IMR-90 (cell line): ENCODE data around the gene ROS1. TPM values are rescaled to one million over a fixed set of nuclear protein-coding genes. Genes with fewer than 3 reads are reported as not detected.

Source experiments
- ATAC-seq: fragments of 200-7000 bp; cut with Tn5 transposase; 2 replicates; pipeline ENCODE4 v1.9.1; 2020; ENCODE audit warnings: low read depth, mild to moderate bottlenecking, moderate library complexity
- BruUV-seq: library from RNA; stranded (reverse); fragments of 400-500 nt; replicated peaks from 2 replicates; lab custom pipeline; 2021; lab: Mats Ljungman, UMichigan
- CTCF ChIA-PET: fragments of 300-600 bp; formaldehyde crosslinking; extraction: SDS; loops from one replicate; lab custom pipeline; 2021; ENCODE audit warnings: antibody characterized with exemption; lab: Yijun Ruan, JAX
- POLR2A ChIA-PET: fragments of 300-600 bp; sonication (Branson Sonifier 250); formaldehyde crosslinking; loops from one replicate; lab custom pipeline; 2022; ENCODE audit warnings: antibody characterized with exemption; ENCODE audit not compliant: unreplicated experiment; lab: Charles Lee
- DNase-seq: peaks from one replicate; pipeline ENCODE4 v3.0.0; 2013
- H2AFZ ChIP-seq: replicated peaks from 2 replicates; pipeline ENCODE3; 2013; ENCODE audit warnings: low read length, mild to moderate bottlenecking; ENCODE audit not compliant: poor library complexity
- H2AK5ac ChIP-seq: 2 replicates; pipeline ENCODE4 v1.6.1; 2013; ENCODE audit warnings: low read depth, low read length, inconsistent platforms
- H2AK9ac ChIP-seq: replicated peaks from 2 replicates; pipeline ENCODE3; 2013; ENCODE audit warnings: mild to moderate bottlenecking, low read depth, low read length, moderate library complexity; ENCODE audit not compliant: poor library complexity
- H2BK120ac ChIP-seq: 2 replicates; pipeline ENCODE4 v1.6.1; 2013; ENCODE audit warnings: low read depth, low read length, inconsistent platforms
- H2BK15ac ChIP-seq: 3 replicates; pipeline ENCODE4 v1.6.1; 2013; ENCODE audit warnings: low read depth, low read length, inconsistent platforms
- H2BK20ac ChIP-seq: 2 replicates; pipeline ENCODE4 v1.6.1; 2013; ENCODE audit warnings: low read depth, mild to moderate bottlenecking, inconsistent platforms, low read length, moderate library complexity
- H2BK5ac ChIP-seq: 2 replicates; pipeline ENCODE4 v1.6.1; 2013; ENCODE audit warnings: mild to moderate bottlenecking, low read depth, low read length, inconsistent platforms; ENCODE audit not compliant: poor library complexity, severe bottlenecking
- H3K14ac ChIP-seq: replicated peaks from 2 replicates; pipeline ENCODE4 v1.6.1; 2013; ENCODE audit warnings: low read depth, low read length, inconsistent platforms
- H3K18ac ChIP-seq: 2 replicates; pipeline ENCODE4 v1.6.1; 2013; ENCODE audit warnings: low read depth, low read length, control low read depth
- H3K23ac ChIP-seq: 2 replicates; pipeline ENCODE4 v1.6.1; 2013; ENCODE audit warnings: low read depth, low read length, inconsistent platforms
- H3K27ac ChIP-seq: 2 replicates; pipeline ENCODE4 v1.5.1; 2013; ENCODE audit warnings: mild to moderate bottlenecking, control low read depth, low read length; ENCODE audit not compliant: insufficient read depth
- H3K27me3 ChIP-seq: 2 replicates; pipeline ENCODE4 v1.6.1; 2013; ENCODE audit warnings: low read length; ENCODE audit not compliant: control insufficient read depth, insufficient read depth
- H3K36me3 ChIP-seq: 2 replicates; pipeline ENCODE4 v1.6.1; 2013; ENCODE audit warnings: low read length, mixed read lengths; ENCODE audit not compliant: control insufficient read depth, insufficient read depth
- H3K4ac ChIP-seq: 2 replicates; pipeline ENCODE4 v1.6.1; 2013; ENCODE audit warnings: low read depth, low read length, inconsistent platforms
- H3K4me1 ChIP-seq: 2 replicates; pipeline ENCODE4 v1.6.1; 2013; ENCODE audit warnings: low read length, mixed read lengths; ENCODE audit not compliant: control insufficient read depth, insufficient read depth
- H3K4me2 ChIP-seq: 2 replicates; pipeline ENCODE4 v1.6.1; 2013; ENCODE audit warnings: low read depth, mild to moderate bottlenecking, control low read depth, low read length, moderate library complexity
- H3K4me3 ChIP-seq: 2 replicates; pipeline ENCODE4 v1.5.1; 2013; ENCODE audit warnings: low read depth, mild to moderate bottlenecking, control low read depth, low read length, moderate library complexity; ENCODE audit not compliant: insufficient read depth
- H3K56ac ChIP-seq: 2 replicates; pipeline ENCODE4 v1.6.1; 2013; ENCODE audit warnings: low read length, inconsistent platforms; ENCODE audit not compliant: insufficient read depth; ENCODE audit errors: extremely low read depth
- H3K79me1 ChIP-seq, 2 experiments: 2 replicates each; pipeline ENCODE4 v1.6.1; 2013; ENCODE audit warnings: low read length in 2 of 2, inconsistent platforms in 1 of 2, low read depth in 1 of 2
- H3K9ac ChIP-seq: 2 replicates; pipeline ENCODE4 v1.6.1; 2013; ENCODE audit warnings: low read depth, low read length, control low read depth
- H3K9me1 ChIP-seq: 2 replicates; pipeline ENCODE4 v1.6.1; 2013; ENCODE audit warnings: low read length, inconsistent platforms; ENCODE audit not compliant: insufficient read depth
- H3K9me3 ChIP-seq: 2 replicates; pipeline ENCODE4 v1.6.1; 2013; ENCODE audit warnings: low read length; ENCODE audit not compliant: control insufficient read depth, insufficient read depth
- H4K20me1 ChIP-seq: 2 replicates; pipeline ENCODE4 v1.6.1; 2013; ENCODE audit warnings: low read length, inconsistent platforms; ENCODE audit not compliant: insufficient read depth
- H4K5ac ChIP-seq: 2 replicates; pipeline ENCODE4 v1.6.1; 2013; ENCODE audit warnings: mild to moderate bottlenecking, low read depth, low read length, control low read depth
- H4K8ac ChIP-seq, 2 experiments: 2 replicates each; pipeline ENCODE4 v1.6.1; 2013; ENCODE audit warnings: low read depth in 2 of 2, low read length in 2 of 2, control low read depth in 1 of 2, inconsistent platforms in 1 of 2
- H4K91ac ChIP-seq: 2 replicates; pipeline ENCODE4 v1.6.1; 2013; ENCODE audit warnings: low read depth, low read length, inconsistent platforms; ENCODE audit not compliant: insufficient read depth
- CEBPB ChIP-seq: IDR thresholded peaks from 2 replicates; pipeline ENCODE4 v1.6.1; 2012; ENCODE audit warnings: low read depth, low read length, improper control_type of control experiment
- CTCF ChIP-seq: conservative IDR thresholded peaks from 2 replicates; pipeline ENCODE4 v1.5.1; 2012; ENCODE audit warnings: mild to moderate bottlenecking, low read depth, low read length, improper control_type of control experiment
- NFE2L2 ChIP-seq: fragments of 150-350 bp; IDR thresholded peaks from 2 replicates; pipeline ENCODE4 v1.6.1; 2016; ENCODE audit warnings: low read depth, mild to moderate bottlenecking, low read length
- RAD21 ChIP-seq: IDR thresholded peaks from 2 replicates; pipeline ENCODE4 v1.6.1; 2012; ENCODE audit warnings: low read length, improper control_type of control experiment
- RCOR1 ChIP-seq: IDR thresholded peaks from 2 replicates; pipeline ENCODE4 v1.6.1; 2012; ENCODE audit warnings: mild to moderate bottlenecking, low read length, improper control_type of control experiment; ENCODE audit not compliant: insufficient replicate concordance
- WGBS, 2 experiments: methylation state at CpG; one replicate each; pipeline versions ENCODE4 v1.1.5 to v1.1.7; 2013; ENCODE audit warnings: missing lambda C conversion rate in 2 of 2; ENCODE audit not compliant: insufficient read length in 1 of 2; ENCODE audit errors: extremely low coverage in 2 of 2; 5-methylcytosine and 5-hydroxymethylcytosine counted together
- dilution Hi-C: fragments of 300-500 bp; cut with HindIII; formaldehyde crosslinking; loops from one replicate; pipeline ENCODE4 v1.14.3; 2018; ENCODE audit warnings: low sequenced_read_pairs; ENCODE audit not compliant: unreplicated experiment
- in situ Hi-C: fragments of 300-500 bp; cut with MboI; formaldehyde crosslinking; loops from 3 replicates; pipeline ENCODE4 v1.14.3; 2019; ENCODE audit warnings: low sequenced_read_pairs, inconsistent platforms, mixed read lengths
- intact Hi-C: fragments of 100-400 bp; cut with micrococcal nuclease; formaldehyde crosslinking; loops from 2 replicates; pipeline ENCODE4 v1.10.0; 2022
- polyA plus RNA-seq, 3 experiments: library from polyadenylated mRNA; depleted of rRNA; stranded (reverse); fragments of >200 nt; gene quantifications; 2 replicates each; pipeline ENCODE4 v1.2.3, GENCODE V29; 2012; ENCODE audit warnings: low replicate concordance in 1 of 3
- total RNA-seq: library from RNA; depleted of rRNA; stranded (reverse); fragments of >200 nt; gene quantifications from 2 replicates; pipeline ENCODE4 v1.2.3, GENCODE V29; 2012

The ROS1 gene
- total and polyA plus RNA-seq, 2 of the 4 experiments (the other 2 are of a cell fraction), result under 0.01 to 0.03 TPM

GRCh38 chr6:117263353-117263927 is 162.3 kb downstream of the ROS1 start:
- H4K5ac ChIP-seq, result no peak overlapping the region
- ChIA-PET POLR2A (no interaction called here), CTCF (no interaction called here)
- H3K4me2 ChIP-seq, result no peak overlapping the region
- BruUV-seq, result no TSS peak
- peaks cover 62% of the 10 kb centered on the region for H3K27me3 ChIP-seq
- no peak overlapping the region for H3K23ac ChIP-seq
- H2BK20ac ChIP-seq, result no peak overlapping the region
- TF ChIP-seq CEBPB, result no peak
- TF ChIP-seq RAD21, result no peak
- TF ChIP-seq NFE2L2, result no peak
- no peak for TF ChIP-seq RCOR1
- TF ChIP-seq CTCF, result no peak
- no peaks in the 10 kb centered on the region; the same call in 1 of the 2 replicates for H3K4me1 ChIP-seq
- H2BK5ac ChIP-seq, result no peak overlapping the region
- H3K9me1 ChIP-seq, result no peaks in the 10 kb centered on the region
- no peak overlapping the region for H3K56ac ChIP-seq
- no peak overlapping the region for H4K8ac ChIP-seq
- H3K4ac ChIP-seq, result no peak overlapping the region
- ATAC-seq, result no peak
- no peak overlapping the region for H2BK120ac ChIP-seq
- no peak overlapping the region for H3K9ac ChIP-seq
- no peaks in the 10 kb centered on the region for H3K79me1 ChIP-seq
- dilution Hi-C loops (no loop called here), intact Hi-C loops (no loop called here), in situ Hi-C loops (no loop called here)
- WGBS, 2 experiments, result 12% methylated on average over 5 of the region's 27 CpGs; no CpG with 5 or more reads in 1 of the 2 experiments
- no peak for DNase-seq
- H3K14ac ChIP-seq, result no peak overlapping the region
- no peak overlapping the region for H3K27ac ChIP-seq
- no peak overlapping the region for H4K91ac ChIP-seq
- H3K9me3 ChIP-seq, result peaks cover 4% of the 10 kb centered on the region; the same call in 1 of the 2 replicates
- H3K36me3 ChIP-seq, result no peaks in the 10 kb centered on the region
- no peak overlapping the region for H2BK15ac ChIP-seq
- H4K20me1 ChIP-seq, result no peaks in the 10 kb centered on the region
- H2AFZ ChIP-seq, result no peak overlapping the region
- H3K18ac ChIP-seq, result no peak overlapping the region
- no peak overlapping the region for H2AK5ac ChIP-seq
- no peak overlapping the region for H2AK9ac ChIP-seq
- H3K4me3 ChIP-seq, result no peak overlapping the region
